T-helper 2 cell treated with Interferon-gamma antibody and Interleukin-4, amounts not matched to agents 5 μg/mL and 100 μg/mL, for 36 hours (primary cell): Measurements from ENCODE around the gene AEBP1.

Experiments used
- DNase-seq: peaks from one replicate; pipeline ENCODE4 v3.0.0; 2021; ENCODE audit warnings: low spot score
- H3K27ac Mint-ChIP-seq: one replicate; pipeline ENCODE4 v1.8.0; 2021; ENCODE audit warnings: mild to moderate bottlenecking, mixed read lengths
- H3K27me3 Mint-ChIP-seq: one replicate; pipeline ENCODE4 v1.8.0; 2021; ENCODE audit warnings: low read depth, mixed read lengths
- H3K36me3 Mint-ChIP-seq: one replicate; pipeline ENCODE4 v1.8.0; 2021; ENCODE audit warnings: low read depth, mixed read lengths
- H3K4me1 Mint-ChIP-seq: one replicate; pipeline ENCODE4 v1.8.0; 2021; ENCODE audit warnings: low read depth, mixed read lengths
- H3K4me3 Mint-ChIP-seq: one replicate; pipeline ENCODE4 v1.8.0; 2022; ENCODE audit warnings: mild to moderate bottlenecking, moderate library complexity, mixed read lengths
- H3K9me3 Mint-ChIP-seq: one replicate; pipeline ENCODE4 v1.8.0; 2021; ENCODE audit warnings: mixed read lengths

The AEBP1 gene

DNA sequence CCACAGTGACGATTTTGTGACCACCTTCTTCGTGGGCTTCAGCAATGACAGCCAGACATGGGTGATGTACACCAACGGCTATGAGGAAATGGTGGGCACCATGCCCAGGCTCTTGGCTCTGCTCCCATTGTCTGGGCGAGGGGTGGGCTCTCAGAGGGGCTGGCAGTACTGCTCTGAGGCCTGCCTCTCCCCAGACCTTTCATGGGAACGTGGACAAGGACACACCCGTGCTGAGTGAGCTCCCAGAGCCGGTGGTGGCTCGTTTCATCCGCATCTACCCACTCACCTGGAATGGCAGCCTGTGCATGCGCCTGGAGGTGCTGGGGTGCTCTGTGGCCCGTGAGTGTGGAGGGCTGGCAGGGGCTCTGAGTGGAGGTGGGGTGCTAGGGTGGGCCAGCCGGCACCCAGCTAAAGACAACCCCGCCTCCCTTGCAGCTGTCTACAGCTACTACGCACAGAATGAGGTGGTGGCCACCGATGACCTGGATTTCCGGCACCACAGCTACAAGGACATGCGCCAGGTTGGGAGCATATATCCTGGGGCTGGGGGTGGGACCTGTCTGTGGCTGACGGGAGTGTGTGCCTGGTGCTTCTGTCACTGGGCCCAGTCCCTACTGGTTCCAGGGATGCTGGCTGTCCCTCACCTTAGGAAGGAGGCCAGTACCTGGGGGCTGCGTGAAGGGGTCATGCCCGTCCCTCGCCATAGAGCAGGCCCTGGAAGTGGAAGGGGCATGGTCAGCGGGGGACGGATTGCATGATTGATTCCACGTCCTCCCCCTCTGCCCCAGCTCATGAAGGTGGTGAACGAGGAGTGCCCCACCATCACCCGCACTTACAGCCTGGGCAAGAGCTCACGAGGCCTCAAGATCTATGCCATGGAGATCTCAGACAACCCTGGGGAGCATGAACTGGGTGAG, 6.8 kb downstream of the AEBP1 start:
- no peaks in the 10 kb centered on the region for H3K9me3 Mint-ChIP-seq
- H3K27me3 Mint-ChIP-seq, result no peaks in the 10 kb centered on the region
- no peak overlapping the region for H3K4me3 Mint-ChIP-seq
- H3K36me3 Mint-ChIP-seq, result peaks cover 11% of the 10 kb centered on the region
- H3K27ac Mint-ChIP-seq, result no peak overlapping the region
- no peak for DNase-seq
- peaks cover 2% of the 10 kb centered on the region for H3K4me1 Mint-ChIP-seq

DNA sequence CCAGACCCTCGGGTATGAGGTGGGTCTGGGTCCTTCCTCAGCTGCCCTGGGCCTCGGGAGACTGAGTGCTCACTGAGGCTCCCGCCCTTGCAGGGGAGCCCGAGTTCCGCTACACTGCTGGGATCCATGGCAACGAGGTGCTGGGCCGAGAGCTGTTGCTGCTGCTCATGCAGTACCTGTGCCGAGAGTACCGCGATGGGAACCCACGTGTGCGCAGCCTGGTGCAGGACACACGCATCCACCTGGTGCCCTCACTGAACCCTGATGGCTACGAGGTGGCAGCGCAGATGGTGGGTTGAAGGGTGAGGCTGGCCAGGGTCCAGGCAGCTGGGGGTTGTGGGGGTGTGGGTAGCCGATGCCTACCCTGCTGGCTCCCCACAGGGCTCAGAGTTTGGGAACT, 7.6 kb downstream of the AEBP1 start:
- Mint-ChIP-seq H3K36me3 (peaks cover 11% of the 10 kb centered on the region), H3K4me1 (no peaks in the 10 kb centered on the region), H3K4me3 (no peak overlapping the region), H3K9me3 (no peaks in the 10 kb centered on the region), H3K27me3 (no peaks in the 10 kb centered on the region), H3K27ac (no peak overlapping the region)
- DNase-seq, result no peak

GRCh38 chr7:44112231-44112996, 8.3 kb downstream of the AEBP1 start:
- H3K9me3 Mint-ChIP-seq, result no peaks in the 10 kb centered on the region
- DNase-seq, result no peak
- no peaks in the 10 kb centered on the region for H3K4me1 Mint-ChIP-seq
- H3K36me3 Mint-ChIP-seq, result peaks cover 11% of the 10 kb centered on the region
- no peaks in the 10 kb centered on the region for H3K27me3 Mint-ChIP-seq
- no peak overlapping the region for H3K4me3 Mint-ChIP-seq
- no peak overlapping the region for H3K27ac Mint-ChIP-seq

DNA sequence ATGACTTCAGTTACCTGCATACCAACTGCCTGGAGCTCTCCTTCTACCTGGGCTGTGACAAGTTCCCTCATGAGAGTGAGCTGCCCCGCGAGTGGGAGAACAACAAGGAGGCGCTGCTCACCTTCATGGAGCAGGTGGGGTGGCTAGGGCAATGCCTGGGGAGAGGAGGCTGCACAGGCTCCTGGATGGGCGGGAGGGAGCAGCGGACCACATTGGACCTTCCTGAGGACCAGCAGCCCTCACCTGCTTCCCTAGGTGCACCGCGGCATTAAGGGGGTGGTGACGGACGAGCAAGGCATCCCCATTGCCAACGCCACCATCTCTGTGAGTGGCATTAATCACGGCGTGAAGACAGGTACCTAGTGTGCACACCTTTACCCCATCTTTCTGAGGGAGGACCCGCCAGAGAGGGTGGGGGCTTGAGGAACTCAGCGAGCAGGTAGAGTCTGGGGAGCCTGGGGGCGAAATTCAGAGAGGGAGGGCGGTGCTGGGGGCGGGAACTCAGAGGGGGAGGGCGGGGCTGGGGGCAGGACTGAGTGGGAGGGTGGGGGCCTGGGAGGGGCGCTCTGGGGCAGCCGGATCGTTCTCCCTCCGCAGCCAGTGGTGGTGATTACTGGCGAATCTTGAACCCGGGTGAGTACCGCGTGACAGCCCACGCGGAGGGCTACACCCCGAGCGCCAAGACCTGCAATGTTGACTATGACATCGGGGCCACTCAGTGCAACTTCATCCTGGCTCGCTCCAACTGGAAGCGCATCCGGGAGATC, 9.0 kb downstream of the AEBP1 start:
- no peak for DNase-seq
- Mint-ChIP-seq H3K27me3 (no peaks in the 10 kb centered on the region), H3K36me3 (peaks cover 14% of the 10 kb centered on the region), H3K9me3 (no peaks in the 10 kb centered on the region), H3K4me1 (no peaks in the 10 kb centered on the region), H3K27ac (no peak overlapping the region), H3K4me3 (no peak overlapping the region)

DNA sequence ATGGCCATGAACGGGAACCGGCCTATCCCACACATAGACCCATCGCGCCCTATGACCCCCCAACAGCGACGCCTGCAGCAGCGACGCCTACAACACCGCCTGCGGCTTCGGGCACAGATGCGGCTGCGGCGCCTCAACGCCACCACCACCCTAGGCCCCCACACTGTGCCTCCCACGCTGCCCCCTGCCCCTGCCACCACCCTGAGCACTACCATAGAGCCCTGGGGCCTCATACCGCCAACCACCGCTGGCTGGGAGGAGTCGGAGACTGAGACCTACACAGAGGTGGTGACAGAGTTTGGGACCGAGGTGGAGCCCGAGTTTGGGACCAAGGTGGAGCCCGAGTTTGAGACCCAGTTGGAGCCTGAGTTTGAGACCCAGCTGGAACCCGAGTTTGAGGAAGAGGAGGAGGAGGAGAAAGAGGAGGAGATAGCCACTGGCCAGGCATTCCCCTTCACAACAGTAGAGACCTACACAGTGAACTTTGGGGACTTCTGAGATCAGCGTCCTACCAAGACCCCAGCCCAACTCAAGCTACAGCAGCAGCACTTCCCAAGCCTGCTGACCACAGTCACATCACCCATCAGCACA, 9.7 kb downstream of the AEBP1 start:
- no peak for DNase-seq
- no peaks in the 10 kb centered on the region for H3K4me1 Mint-ChIP-seq
- H3K4me3 Mint-ChIP-seq, result no peak overlapping the region
- H3K9me3 Mint-ChIP-seq, result no peaks in the 10 kb centered on the region
- peaks cover 19% of the 10 kb centered on the region for H3K36me3 Mint-ChIP-seq
- no peaks in the 10 kb centered on the region for H3K27me3 Mint-ChIP-seq
- H3K27ac Mint-ChIP-seq, result no peak overlapping the region

DNA sequence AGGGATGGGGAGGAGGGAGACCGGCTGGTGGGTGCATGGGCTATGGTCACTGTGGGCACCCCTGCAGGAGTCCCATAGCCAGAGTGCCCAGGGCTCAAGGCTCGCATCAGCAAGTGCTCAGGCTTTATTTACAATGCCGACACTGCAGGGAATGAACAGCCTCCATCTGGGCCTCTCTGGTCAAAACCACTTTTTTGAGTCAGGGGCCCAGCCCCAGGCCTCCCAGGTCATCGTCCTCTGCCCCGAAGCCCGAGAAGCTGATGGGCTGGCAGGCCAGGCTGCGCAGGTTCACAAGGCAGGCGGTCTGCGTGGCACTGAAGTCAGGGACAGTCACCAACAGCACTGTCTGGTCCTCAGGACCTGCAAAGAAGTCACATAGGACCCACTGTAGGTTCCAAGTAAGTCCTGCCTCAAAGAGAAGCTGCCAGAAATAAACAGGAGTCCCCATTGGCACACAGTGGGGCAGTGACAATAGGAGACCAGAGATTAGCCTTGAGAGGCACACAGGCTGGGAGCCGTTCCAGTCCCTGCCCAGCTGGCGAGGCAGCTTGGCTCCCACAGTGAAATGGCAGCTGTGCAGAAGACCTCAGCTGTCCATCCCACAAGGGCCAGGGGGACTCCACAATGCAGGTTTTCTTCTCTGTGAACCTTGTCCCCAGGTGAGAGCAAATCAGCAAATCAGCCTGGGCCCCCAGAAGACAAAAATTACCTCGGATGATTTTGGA, 10.6 kb downstream of the AEBP1 start:
- no peak for DNase-seq
- H3K27me3 Mint-ChIP-seq, result no peaks in the 10 kb centered on the region
- H3K27ac Mint-ChIP-seq, result no peak overlapping the region
- no peaks in the 10 kb centered on the region for H3K4me1 Mint-ChIP-seq
- H3K9me3 Mint-ChIP-seq, result no peaks in the 10 kb centered on the region
- H3K4me3 Mint-ChIP-seq, result no peak overlapping the region
- H3K36me3 Mint-ChIP-seq, result peaks cover 27% of the 10 kb centered on the region

DNA sequence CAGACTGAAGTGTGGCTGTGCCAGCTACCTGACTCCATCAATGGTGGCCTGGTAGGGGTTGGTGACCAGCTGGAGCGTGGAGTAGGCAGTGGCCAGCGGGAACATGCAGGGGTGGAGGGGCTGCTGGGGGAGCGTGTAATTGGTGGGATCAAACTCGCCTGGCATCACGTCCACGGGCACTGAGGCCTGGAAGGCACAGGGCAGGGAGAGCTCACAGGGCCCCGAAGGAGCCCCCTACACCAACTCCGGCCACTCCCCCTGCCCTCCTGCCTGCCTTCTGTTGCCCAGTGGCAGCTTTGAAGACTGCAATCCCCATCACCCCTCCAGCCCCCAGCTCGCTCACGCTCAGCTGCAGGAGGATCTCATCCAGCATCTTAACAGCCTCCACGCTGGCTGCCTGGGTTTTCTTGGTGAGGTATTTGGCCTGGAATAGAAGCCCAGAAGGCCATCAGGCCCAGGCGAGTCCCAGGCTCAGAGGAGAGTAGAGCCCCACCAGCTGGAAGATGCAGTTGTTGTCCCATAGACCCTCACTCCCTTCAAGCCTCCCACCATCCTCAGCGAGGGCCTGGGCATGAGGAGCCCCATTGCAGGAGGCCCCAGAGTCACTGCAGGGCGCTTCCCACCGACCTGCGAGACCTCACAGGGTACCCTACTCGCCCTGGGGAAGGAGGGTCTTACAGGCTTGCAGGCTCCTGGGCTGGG, 12.1 kb downstream of the AEBP1 start:
- H3K4me3 Mint-ChIP-seq, result no peak overlapping the region
- no peaks in the 10 kb centered on the region for H3K9me3 Mint-ChIP-seq
- H3K27ac Mint-ChIP-seq, result no peak overlapping the region
- no peak for DNase-seq
- peaks cover 42% of the 10 kb centered on the region for H3K36me3 Mint-ChIP-seq
- H3K4me1 Mint-ChIP-seq, result peaks cover 4% of the 10 kb centered on the region
- no peaks in the 10 kb centered on the region for H3K27me3 Mint-ChIP-seq

GRCh38 chr7:44116789-44117666, 12.9 kb downstream of the AEBP1 start:
- no peaks in the 10 kb centered on the region for H3K9me3 Mint-ChIP-seq
- no peaks in the 10 kb centered on the region for H3K27me3 Mint-ChIP-seq
- no peak for DNase-seq
- no peak overlapping the region for H3K27ac Mint-ChIP-seq
- H3K4me1 Mint-ChIP-seq, result peaks cover 4% of the 10 kb centered on the region
- peaks cover 42% of the 10 kb centered on the region for H3K36me3 Mint-ChIP-seq
- no peak overlapping the region for H3K4me3 Mint-ChIP-seq

DNA sequence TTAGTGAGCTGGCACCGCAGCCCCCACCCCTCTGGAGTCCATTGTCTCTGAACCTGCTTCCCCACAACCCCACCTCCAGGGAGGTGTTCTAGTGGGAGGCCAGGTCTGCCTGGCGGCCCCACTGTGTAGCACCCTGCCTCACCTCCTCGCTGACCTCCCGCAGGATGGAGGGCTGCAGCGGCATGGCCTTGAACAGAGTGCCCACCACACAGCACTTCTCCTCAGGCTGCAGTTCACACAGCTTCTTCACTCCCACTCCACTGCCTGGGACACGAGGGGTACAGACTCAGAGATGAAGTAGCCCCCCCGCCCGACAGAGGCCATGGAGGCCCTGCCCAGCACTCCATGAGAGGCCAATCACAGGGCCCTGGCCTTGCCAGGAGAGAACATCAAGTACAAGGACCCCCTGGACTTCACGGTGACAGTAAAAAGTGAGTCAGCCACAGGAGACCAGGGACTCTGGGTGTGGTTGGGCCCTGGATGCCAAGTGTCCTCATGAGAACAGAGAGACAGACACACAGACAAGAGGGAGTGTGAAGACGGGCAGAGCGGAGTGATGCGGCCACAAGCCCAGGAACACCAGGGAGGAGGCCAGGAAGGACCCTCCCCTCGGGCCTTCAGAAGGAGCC, 13.8 kb downstream of the AEBP1 start:
- H3K4me1 Mint-ChIP-seq, result peaks cover 11% of the 10 kb centered on the region
- no peak for DNase-seq
- H3K4me3 Mint-ChIP-seq, result no peak overlapping the region
- H3K36me3 Mint-ChIP-seq, result peaks cover 42% of the 10 kb centered on the region
- H3K27ac Mint-ChIP-seq, result no peak overlapping the region
- H3K27me3 Mint-ChIP-seq, result no peaks in the 10 kb centered on the region
- H3K9me3 Mint-ChIP-seq, result no peaks in the 10 kb centered on the region

DNA sequence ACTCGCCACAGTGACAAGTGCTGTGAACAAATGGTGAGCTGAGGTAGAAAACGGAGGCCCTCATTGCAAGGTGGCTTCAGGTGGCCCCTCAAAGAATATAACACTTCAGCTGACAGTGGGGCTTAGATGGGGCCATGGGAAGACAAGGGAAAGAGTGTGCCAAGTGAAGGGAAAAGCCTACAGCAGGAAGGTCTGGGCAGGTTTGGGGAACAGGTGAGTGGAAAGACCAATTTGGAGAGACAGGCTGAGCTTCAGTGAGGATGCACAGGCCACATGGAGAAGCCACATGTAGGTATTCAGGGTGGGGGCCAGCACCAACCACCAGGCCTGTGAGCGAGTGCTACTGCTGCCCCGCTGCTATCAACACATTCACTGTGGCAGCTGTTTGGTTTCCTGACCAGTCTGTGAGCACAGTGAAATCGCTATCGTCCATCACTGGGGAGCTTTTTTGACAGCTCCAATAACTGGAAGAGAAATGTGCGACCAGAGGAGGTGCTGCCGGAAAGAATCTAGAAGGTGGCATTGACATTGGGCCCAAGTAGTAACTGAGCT, 15.8 kb downstream of the AEBP1 start:
- Mint-ChIP-seq H3K27me3 (no peaks in the 10 kb centered on the region), H3K4me1 (peaks cover 15% of the 10 kb centered on the region), H3K4me3 (no peak overlapping the region), H3K9me3 (no peaks in the 10 kb centered on the region), H3K36me3 (peaks cover 33% of the 10 kb centered on the region), H3K27ac (no peak overlapping the region)
- no peak for DNase-seq

DNA sequence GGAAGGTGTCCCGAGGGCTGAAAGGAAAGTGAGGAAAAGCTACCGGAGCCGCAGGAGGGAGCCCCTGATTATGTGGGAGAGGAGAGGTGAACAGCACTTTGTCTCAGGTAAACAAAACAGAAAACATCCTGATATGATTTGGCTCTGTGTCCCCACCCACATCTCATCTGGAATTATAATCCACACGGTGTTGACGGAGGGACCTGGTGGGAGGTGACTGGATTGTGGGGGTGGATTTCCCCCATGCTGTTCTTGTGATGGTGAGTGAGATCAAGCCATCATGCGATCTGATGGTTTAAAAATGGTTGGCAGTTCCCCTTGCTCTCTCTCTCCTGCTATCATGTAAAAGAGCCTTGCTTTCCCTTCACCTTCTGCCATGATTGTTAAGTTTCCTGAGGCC, 16.2 kb downstream of the AEBP1 start:
- peaks cover 5% of the 10 kb centered on the region for H3K27me3 Mint-ChIP-seq
- peaks cover 31% of the 10 kb centered on the region for H3K36me3 Mint-ChIP-seq
- no peak overlapping the region for H3K27ac Mint-ChIP-seq
- no peak for DNase-seq
- H3K4me3 Mint-ChIP-seq, result no peak overlapping the region
- peaks cover 15% of the 10 kb centered on the region for H3K4me1 Mint-ChIP-seq
- H3K9me3 Mint-ChIP-seq, result no peaks in the 10 kb centered on the region
